Stimulated activated CD4-positive, alpha-beta T cell treated with anti-CD3 and anti-CD28 coated beads, Interleukin-1b, Interleukin-23, amount 100 ng/mL, for 1 hour (primary cell): ENCODE data around the gene GXYLT2.

Source experiments
- DNase-seq, 2 donors: peaks; one replicate each; pipeline ENCODE4 v3.0.0-alpha.2; 2020; ENCODE audit warnings: low read depth in 2 of 2

Gene GXYLT2, protein sequence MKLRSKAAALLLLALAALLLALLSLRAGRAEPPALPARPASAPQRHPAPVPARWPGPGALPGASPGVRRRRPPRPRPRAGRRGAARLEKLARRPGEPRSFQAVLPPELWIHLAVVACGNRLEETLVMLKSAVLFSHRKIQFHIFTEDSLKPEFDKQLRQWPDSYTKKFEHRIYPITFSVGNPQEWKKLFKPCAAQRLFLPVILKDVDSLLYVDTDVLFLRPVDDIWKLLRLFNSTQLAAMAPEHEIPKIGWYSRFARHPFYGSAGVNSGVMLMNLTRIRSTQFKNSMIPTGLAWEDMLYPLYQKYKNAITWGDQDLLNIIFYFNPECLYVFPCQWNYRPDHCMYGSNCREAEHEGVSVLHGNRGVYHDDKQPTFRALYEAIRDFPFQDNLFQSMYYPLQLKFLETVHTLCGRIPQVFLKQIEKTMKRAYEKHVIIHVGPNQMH

GRCh38 chr3:72887705-72888545, at the start of gene GXYLT2:
GXYLT2 (plus strand) TSS chr3:72888046; CDS start chr3:72888234, 188 bp downstream.
- DNase-seq: no peak

GRCh38 chr3:72839057-72839456, 48.8 kb upstream of the GXYLT2 start:
- DNase-seq: no peak

- no peak for DNase-seq
Observed at GRCh38 chr3:72844436-72844993, 43.3 kb upstream of the GXYLT2 start.

DNA sequence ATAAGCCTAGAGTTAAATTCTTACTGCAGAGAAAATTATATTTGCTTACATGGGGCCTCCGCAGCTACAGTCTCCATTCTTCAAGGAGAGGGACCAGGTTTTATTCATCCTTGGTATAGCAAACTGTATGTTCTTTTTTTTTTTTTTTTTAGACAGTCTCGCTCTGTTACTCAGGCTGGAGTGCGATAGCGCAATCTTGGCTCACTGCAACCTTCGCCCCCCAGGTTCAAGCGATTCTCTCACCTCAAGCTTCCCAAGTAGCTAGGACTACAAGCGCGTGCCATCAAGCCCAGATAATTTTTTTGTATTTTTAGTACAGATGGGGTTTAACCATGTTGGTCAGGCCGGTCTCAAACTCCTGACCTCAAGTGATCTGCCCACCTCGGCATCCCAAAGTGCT, 41.7 kb upstream of the GXYLT2 start:
- no peak for DNase-seq

- no peak for DNase-seq
Observed at GRCh38 chr3:72847282-72847681, 40.6 kb upstream of the GXYLT2 start.

DNA sequence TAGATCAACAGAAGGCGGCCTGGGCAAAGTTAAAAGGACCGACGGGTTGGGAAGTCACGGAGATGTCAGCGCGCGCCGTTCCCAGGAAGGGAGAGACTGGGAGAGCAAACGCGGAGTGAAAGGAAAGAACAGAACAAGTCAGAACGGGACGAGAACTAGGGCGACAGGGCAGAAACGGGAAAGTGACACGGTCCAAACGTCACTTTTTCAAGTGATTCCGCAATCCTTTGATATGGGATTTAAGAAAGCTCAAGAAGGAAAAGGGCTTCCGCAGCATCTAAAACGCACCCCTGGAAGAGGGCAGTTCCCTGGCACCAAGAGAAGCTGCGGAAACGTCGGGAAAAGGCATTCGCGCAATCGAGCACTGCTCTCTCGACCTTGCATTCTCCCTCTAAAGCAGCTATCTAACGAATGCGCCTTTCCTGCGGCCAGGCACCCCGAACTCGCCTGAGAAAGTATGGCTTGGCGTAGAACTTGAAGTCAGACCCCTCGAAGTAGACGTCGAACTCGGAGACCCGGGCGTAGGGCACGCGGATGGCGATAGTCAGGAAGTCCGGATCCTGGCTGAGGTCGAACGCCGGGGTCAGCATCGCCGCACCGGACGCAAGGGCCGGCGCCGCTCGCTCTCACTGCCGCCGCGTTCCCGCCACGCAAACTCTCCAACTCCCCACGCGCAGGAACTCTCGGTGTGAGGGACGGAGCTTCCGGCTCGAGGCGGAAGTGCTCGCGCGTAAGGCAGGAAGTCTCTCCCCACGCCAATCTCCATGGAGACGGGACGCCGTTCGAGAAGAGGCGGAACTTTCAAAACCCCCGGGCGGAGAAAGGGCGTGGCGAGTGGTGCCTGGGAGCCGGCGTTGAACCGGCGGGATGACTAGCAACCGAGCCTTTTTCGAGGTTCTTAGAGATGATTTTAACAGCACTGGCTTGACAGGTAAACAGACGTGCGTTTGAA, 39.8 kb upstream of the GXYLT2 start, which contains the start of gene SHQ1:
TSS of gene SHQ1 (minus strand) at position 695 of the 952 bp plus-strand sequence. CDS start at position 590, 105 bp downstream.
- peak; percentile 76 to 93 for DNase-seq

DNA sequence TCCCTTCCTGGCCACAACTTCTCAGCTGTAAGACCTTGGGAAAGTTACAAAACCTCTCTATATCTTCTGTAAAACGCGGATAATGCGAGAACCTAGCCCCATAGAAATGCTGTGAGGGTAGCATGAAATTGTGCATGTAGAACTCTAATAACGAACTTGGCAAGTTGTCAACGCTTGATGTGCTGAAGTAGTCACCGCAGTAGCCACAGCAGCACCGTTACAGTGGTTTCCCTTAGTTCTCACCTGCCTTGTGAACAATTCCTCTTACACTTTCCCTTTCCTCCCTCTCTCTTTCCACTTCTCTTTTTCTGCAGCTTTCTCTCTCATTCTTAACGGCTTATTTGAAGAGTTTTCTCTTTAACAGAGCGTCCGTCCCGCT, 39.2 kb upstream of the GXYLT2 start:
- no peak for DNase-seq

DNA sequence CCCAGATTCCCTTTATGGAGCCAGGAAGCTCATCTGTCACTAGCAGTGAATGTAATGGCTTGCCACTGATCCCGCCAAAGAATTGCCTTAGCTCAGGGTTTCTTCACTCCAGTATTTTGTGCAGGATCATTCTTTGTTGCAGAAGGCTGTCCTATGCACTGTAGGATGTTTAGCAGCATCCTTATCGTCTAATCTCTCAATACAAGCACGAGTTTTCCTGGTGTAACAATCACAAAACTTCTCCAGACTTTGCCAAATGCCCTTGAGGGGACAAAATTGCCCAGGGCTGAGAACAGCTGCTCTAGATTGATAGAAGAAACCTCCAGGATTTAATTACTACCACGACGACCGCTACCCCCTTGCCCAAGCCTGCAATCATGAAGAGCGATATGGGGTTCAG, 32.8 kb upstream of the GXYLT2 start:
- DNase-seq: no peak

- no peak for DNase-seq
Observed at GRCh38 chr3:72860053-72860452, 27.8 kb upstream of the GXYLT2 start.

- DNase-seq: no peak
Observed at GRCh38 chr3:72860846-72861245, 27.0 kb upstream of the GXYLT2 start.

GRCh38 chr3:72862314-72863090, 25.3 kb upstream of the GXYLT2 start:
- no peak for DNase-seq

GRCh38 chr3:72872183-72872582, 15.7 kb upstream of the GXYLT2 start:
- no peak for DNase-seq

DNA sequence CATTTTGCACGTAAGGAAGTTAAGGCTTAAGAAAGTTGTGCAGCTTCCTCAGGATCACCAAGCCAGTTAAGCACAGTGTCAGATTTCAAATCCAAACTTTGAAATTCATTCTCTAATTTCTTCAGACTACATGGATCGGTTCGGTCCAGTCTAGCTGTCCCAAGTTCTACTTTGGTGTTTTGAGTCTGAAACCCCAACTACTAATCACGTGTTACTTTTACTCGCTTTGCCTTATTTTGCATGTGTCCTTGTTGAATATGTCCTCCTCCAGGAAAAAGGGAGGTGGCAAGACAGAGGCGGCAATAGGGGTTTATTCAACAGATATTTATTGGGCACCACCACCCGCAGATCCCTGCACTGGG, 522 bp upstream of the GXYLT2 start:
- no peak for DNase-seq

DNA sequence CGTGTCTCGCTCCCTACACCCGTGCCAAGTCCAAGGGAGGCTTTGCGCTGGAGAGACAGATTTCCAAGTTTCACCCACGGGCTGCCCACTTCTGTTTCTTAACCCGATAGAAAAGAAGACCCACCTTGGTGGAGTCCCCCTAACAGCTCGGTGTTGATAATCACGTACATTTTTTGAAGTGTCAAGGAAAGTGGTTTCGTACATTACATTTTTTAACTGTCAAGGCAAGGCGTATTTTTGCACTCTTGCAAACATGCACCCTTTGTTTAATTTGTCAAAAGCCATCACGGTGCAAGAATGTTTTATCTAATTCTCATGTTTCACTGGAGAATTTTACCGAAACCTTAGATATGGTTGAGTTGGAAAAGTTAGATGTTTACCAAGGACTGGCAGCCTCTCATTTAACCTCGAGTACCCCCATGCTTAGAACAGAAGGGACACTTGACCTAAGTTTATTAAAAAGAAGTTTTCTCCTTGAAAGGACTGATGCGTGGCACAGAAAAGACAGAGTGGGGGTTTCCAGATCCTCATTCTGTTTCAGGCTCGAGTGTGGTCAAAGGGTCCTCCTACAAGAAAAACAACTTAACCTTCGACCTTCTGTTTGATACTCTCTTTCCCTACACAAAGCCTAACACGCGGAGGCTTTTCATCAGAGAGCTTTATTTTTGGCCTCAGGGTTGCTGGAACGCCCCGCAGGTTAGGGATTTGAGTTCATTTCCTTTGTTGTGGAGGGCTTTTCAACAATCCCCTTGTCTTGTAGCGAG, 882 bp downstream of the GXYLT2 start:
- no peak for DNase-seq

GRCh38 chr3:72889310-72890165, 1.7 kb downstream of the GXYLT2 start:
- DNase-seq: no peak

- DNase-seq: no peak
Observed at GRCh38 chr3:72890166-72890925, 2.5 kb downstream of the GXYLT2 start.

DNA sequence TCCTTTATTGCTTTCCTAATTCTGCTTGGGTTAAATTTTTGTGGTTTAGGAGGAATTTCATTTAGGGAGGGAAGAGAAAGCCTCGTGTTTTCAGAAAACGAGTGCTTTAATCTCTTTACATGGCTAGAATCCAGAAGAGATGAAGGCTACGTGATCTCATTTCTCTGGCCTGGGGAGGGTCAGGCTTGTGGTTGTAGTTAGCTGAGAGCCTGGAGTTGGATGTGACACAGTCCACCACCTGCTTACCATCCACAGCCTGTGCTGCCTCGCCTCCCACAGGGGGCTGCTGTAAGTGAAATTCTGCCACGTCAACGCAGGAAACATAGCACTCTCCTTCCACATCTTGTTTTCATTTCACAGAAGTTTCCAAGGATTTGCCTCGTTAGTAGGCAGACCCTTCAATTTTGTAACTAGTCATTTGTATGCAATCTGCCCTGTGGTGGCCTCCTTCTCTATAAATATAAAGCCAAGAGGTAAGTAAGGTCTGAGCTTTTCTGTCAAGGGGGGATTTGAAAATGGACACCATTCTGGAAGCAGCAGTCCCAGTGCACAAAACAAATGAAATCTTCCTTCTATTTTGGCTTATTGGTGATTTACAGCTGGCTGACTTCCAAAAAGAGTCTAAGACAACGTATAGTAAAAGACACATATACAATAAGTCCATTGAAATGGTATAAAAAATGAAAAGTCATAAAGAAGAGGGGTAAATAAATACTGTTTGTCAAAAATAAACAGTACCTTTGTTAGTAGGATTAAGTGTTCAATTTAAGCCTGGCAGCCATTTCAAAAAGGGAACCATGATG, 3.4 kb downstream of the GXYLT2 start:
- DNase-seq: no peak
